ENCODE data around the gene TNC.

The TNC gene

GRCh38 chr9:115034801-115035200, 83.2 kb downstream of the TNC start:
- no peaks in the 10 kb centered on the region for H3K9me3 Mint-ChIP-seq
- H3K4me1 Mint-ChIP-seq, result peaks cover 36% of the 10 kb centered on the region
- H3K4me3 Mint-ChIP-seq, result no peak overlapping the region

GRCh38 chr9:115033800-115034199, 84.2 kb downstream of the TNC start:
- DNase-seq, result no peak

More at GRCh38 chr9:115034801-115035200, 83.2 kb downstream of the TNC start:
- H3K36me3 Mint-ChIP-seq (ENCODE audit: low read depth), result no peaks in the 10 kb centered on the region
- peak overlapping the region; percentile 95 for H3K27ac Mint-ChIP-seq
- DNase-seq, result no peak
- no peak for ATAC-seq
- H3K27me3 Mint-ChIP-seq, result peaks cover 3% of the 10 kb centered on the region

GRCh38 chr9:115032296-115032695, 85.7 kb downstream of the TNC start:
- Mint-ChIP-seq H3K4me3 (no peak overlapping the region), H3K27ac (no peak overlapping the region), H3K36me3 (ENCODE audit: low read depth) (no peaks in the 10 kb centered on the region), H3K27me3 (peaks cover 6% of the 10 kb centered on the region), H3K4me1 (peaks cover 38% of the 10 kb centered on the region), H3K9me3 (no peaks in the 10 kb centered on the region)
- DNase-seq, result no peak
- no peak for ATAC-seq

More at GRCh38 chr9:115033800-115034199, 84.2 kb downstream of the TNC start:
- Mint-ChIP-seq H3K27me3 (peaks cover 3% of the 10 kb centered on the region), H3K9me3 (no peaks in the 10 kb centered on the region), H3K4me1 (peaks cover 38% of the 10 kb centered on the region), H3K27ac (peak overlapping the region; percentile 15), H3K36me3 (ENCODE audit: low read depth) (no peaks in the 10 kb centered on the region), H3K4me3 (no peak overlapping the region)
- ATAC-seq, result no peak

- no peak overlapping the region for H3K27ac Mint-ChIP-seq
- H3K4me1 Mint-ChIP-seq, result peaks cover 15% of the 10 kb centered on the region
- no peak overlapping the region for H3K4me3 Mint-ChIP-seq
- H3K36me3 Mint-ChIP-seq (ENCODE audit: low read depth), result no peaks in the 10 kb centered on the region
- DNase-seq (no peak), ATAC-seq (no peak)
- H3K27me3 Mint-ChIP-seq, result peaks cover 18% of the 10 kb centered on the region
- H3K9me3 Mint-ChIP-seq, result no peaks in the 10 kb centered on the region
Measured at GRCh38 chr9:115030006-115030405, 88.0 kb downstream of the TNC start.

- no peak for DNase-seq
- H3K9me3 Mint-ChIP-seq, result no peaks in the 10 kb centered on the region
- no peak overlapping the region for H3K27ac Mint-ChIP-seq
- H3K4me1 Mint-ChIP-seq, result peaks cover 13% of the 10 kb centered on the region
- peaks cover 20% of the 10 kb centered on the region for H3K27me3 Mint-ChIP-seq
- H3K4me3 Mint-ChIP-seq, result no peak overlapping the region
- no peaks in the 10 kb centered on the region for H3K36me3 Mint-ChIP-seq (ENCODE audit: low read depth)
- no peak for ATAC-seq
Measured at GRCh38 chr9:115025721-115026120, 92.2 kb downstream of the TNC start.

- peaks cover 13% of the 10 kb centered on the region for H3K4me1 Mint-ChIP-seq
- no peak for ATAC-seq
Measured at GRCh38 chr9:115024925-115025535, 92.9 kb downstream of the TNC start.

GRCh38 chr9:115022760-115023434, 95.1 kb downstream of the TNC start:
- Mint-ChIP-seq H3K27me3 (peaks cover 20% of the 10 kb centered on the region), H3K36me3 (ENCODE audit: low read depth) (no peaks in the 10 kb centered on the region), H3K4me1 (peaks cover 20% of the 10 kb centered on the region), H3K4me3 (no peak overlapping the region), H3K27ac (no peak overlapping the region), H3K9me3 (no peaks in the 10 kb centered on the region)
- DNase-seq (no peak), ATAC-seq (no peak)

More at GRCh38 chr9:115024925-115025535, 92.9 kb downstream of the TNC start:
- no peak for DNase-seq
- Mint-ChIP-seq H3K36me3 (ENCODE audit: low read depth) (no peaks in the 10 kb centered on the region), H3K4me3 (no peak overlapping the region), H3K27ac (no peak overlapping the region), H3K9me3 (no peaks in the 10 kb centered on the region), H3K27me3 (peaks cover 20% of the 10 kb centered on the region)

- Mint-ChIP-seq H3K4me3 (no peak overlapping the region), H3K4me1 (peaks cover 26% of the 10 kb centered on the region), H3K9me3 (no peaks in the 10 kb centered on the region), H3K27ac (peak overlapping the region; percentile 28), H3K27me3 (peaks cover 13% of the 10 kb centered on the region), H3K36me3 (ENCODE audit: low read depth) (no peaks in the 10 kb centered on the region)
- DNase-seq, result no peak
- ATAC-seq, result peak; percentile 79
Measured at GRCh38 chr9:115018547-115019435, 99.2 kb downstream of the TNC start.

GRCh38 chr9:115016344-115016743, 101.6 kb downstream of the TNC start:
- no peaks in the 10 kb centered on the region for H3K36me3 Mint-ChIP-seq (ENCODE audit: low read depth)
- H3K4me3 Mint-ChIP-seq, result no peak overlapping the region
- peaks cover 8% of the 10 kb centered on the region for H3K27me3 Mint-ChIP-seq
- ATAC-seq (no peak), DNase-seq (no peak)
- H3K4me1 Mint-ChIP-seq, result peaks cover 36% of the 10 kb centered on the region
- no peaks in the 10 kb centered on the region for H3K9me3 Mint-ChIP-seq
- no peak overlapping the region for H3K27ac Mint-ChIP-seq

- H3K36me3 Mint-ChIP-seq (ENCODE audit: low read depth), result no peaks in the 10 kb centered on the region
- DNase-seq (no peak), ATAC-seq (no peak)
- H3K9me3 Mint-ChIP-seq, result no peaks in the 10 kb centered on the region
- H3K4me1 Mint-ChIP-seq, result peaks cover 43% of the 10 kb centered on the region
- H3K27me3 Mint-ChIP-seq, result peaks cover 12% of the 10 kb centered on the region
- H3K27ac Mint-ChIP-seq, result no peak overlapping the region
- H3K4me3 Mint-ChIP-seq, result no peak overlapping the region
Measured at GRCh38 chr9:115015018-115015635, 102.8 kb downstream of the TNC start.

GRCh38 chr9:115014438-115014837, 103.5 kb downstream of the TNC start:
- DNase-seq (no peak), ATAC-seq (no peak)
- Mint-ChIP-seq H3K9me3 (no peaks in the 10 kb centered on the region), H3K27ac (no peak overlapping the region), H3K4me1 (peaks cover 43% of the 10 kb centered on the region), H3K4me3 (no peak overlapping the region), H3K36me3 (ENCODE audit: low read depth) (no peaks in the 10 kb centered on the region), H3K27me3 (peaks cover 16% of the 10 kb centered on the region)

- H3K27ac Mint-ChIP-seq, result peak overlapping the region; percentile 48
- ATAC-seq (peak; percentile 74), DNase-seq (peak; percentile 81)
- H3K36me3 Mint-ChIP-seq (ENCODE audit: low read depth), result no peaks in the 10 kb centered on the region
- peaks cover 48% of the 10 kb centered on the region for H3K4me1 Mint-ChIP-seq
- H3K4me3 Mint-ChIP-seq, result no peak overlapping the region
- H3K27me3 Mint-ChIP-seq, result peaks cover 16% of the 10 kb centered on the region
- H3K9me3 Mint-ChIP-seq, result no peaks in the 10 kb centered on the region
Measured at GRCh38 chr9:115013998-115014397, 104.0 kb downstream of the TNC start.

- Mint-ChIP-seq H3K36me3 (ENCODE audit: low read depth) (no peaks in the 10 kb centered on the region), H3K27ac (peak overlapping the region; percentile 1), H3K27me3 (peaks cover 16% of the 10 kb centered on the region), H3K4me3 (no peak overlapping the region), H3K9me3 (no peaks in the 10 kb centered on the region), H3K4me1 (peaks cover 49% of the 10 kb centered on the region)
- ATAC-seq, result no peak
- no peak for DNase-seq
Measured at GRCh38 chr9:115012486-115012885, 105.5 kb downstream of the TNC start.

- Mint-ChIP-seq H3K27me3 (peaks cover 13% of the 10 kb centered on the region), H3K9me3 (no peaks in the 10 kb centered on the region), H3K4me1 (peaks cover 64% of the 10 kb centered on the region)
Measured at GRCh38 chr9:115010874-115011273, 107.1 kb downstream of the TNC start.

More at GRCh38 chr9:115010874-115011273, 107.1 kb downstream of the TNC start:
- Mint-ChIP-seq H3K36me3 (ENCODE audit: low read depth) (no peaks in the 10 kb centered on the region), H3K27ac (no peak overlapping the region), H3K4me3 (no peak overlapping the region)
- ATAC-seq (no peak), DNase-seq (no peak)

All from activated naive CD8-positive, alpha-beta T cell treated with anti-CD3 and anti-CD28 coated beads, Interleukin-2, amount 50 U/mL, for 24 hours (primary cell).